ENCODE results near the gene PLIN3.

DNA sequence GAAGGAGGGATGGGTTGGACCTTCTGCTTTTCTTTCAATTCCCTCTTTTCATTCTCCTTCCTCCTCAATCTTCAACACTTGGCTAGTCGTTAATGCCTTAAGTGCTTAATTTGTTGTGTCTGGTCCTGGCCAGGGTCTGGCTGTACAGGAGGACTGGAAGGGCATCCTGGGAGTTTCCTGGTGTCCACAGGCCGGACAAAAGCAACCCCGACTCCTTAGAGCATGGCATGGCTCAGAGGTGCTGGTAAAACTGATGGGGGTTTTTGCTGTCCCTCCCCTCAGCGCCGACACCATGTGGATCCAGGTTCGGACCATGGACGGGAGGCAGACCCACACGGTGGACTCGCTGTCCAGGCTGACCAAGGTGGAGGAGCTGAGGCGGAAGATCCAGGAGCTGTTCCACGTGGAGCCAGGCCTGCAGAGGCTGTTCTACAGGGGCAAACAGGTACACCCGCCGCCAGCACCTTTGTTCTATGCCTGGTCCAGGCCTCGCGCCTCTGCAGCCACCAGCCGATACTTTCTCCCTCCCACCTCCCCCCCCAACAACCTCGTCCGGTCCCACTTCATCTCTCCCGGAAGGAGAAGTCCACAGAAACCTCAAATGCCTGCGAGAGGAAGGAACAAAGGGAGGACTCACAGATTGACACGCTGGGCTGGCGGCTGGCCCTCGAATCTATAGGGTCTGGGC, 43.3 kb upstream of the PLIN3 start:
- TF ChIP-seq CTCF (IDR thresholded peaks at IDR 0.05) (no peak), POLR2A (IDR thresholded peaks at IDR 0.05) (no peak)
